GM18873 (cell line): ENCODE data around the gene NUP214.
"Not testable (repeated sequence)": the region's sequence is repeated elsewhere in the genome, so short reads cannot be mapped to it uniquely, and the experiment has no call there.

Experiments
- ATAC-seq: cut with Tn5 transposase; IDR thresholded peaks from one replicate; pipeline ENCODE4 v1.9.1; 2021; ENCODE audit warnings: mild to moderate bottlenecking, moderate library complexity, moderate number of reproducible peaks; ENCODE audit not compliant: unreplicated experiment, low FRiP score

Gene NUP214

GRCh38 chr9:131191032-131191431, 65.6 kb downstream of the NUP214 start:
- not testable (repeated sequence) for ATAC-seq

DNA sequence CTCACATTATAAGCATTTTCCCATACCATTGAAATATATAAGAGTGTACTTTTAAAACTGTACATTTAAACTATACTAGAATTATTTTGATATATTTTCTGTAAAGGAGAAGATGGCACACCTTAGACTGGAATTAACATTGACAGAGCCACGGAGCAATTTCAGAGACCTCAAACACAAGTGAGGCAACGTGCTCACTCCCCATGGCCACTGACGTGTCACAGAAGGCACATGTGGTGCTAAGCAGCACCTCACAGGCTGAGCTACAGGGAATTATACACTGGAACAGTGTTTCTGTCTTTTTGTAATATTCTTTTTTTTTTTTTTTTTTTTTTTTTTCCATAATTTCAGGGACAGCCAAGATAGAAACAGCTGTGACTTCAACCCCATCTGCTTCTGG, 66.5 kb downstream of the NUP214 start:
- no peak for ATAC-seq

- ATAC-seq = no peak
Observed at GRCh38 chr9:131193051-131193450, 67.7 kb downstream of the NUP214 start.

GRCh38 chr9:131194762-131195161, 69.4 kb downstream of the NUP214 start:
- no peak for ATAC-seq

DNA sequence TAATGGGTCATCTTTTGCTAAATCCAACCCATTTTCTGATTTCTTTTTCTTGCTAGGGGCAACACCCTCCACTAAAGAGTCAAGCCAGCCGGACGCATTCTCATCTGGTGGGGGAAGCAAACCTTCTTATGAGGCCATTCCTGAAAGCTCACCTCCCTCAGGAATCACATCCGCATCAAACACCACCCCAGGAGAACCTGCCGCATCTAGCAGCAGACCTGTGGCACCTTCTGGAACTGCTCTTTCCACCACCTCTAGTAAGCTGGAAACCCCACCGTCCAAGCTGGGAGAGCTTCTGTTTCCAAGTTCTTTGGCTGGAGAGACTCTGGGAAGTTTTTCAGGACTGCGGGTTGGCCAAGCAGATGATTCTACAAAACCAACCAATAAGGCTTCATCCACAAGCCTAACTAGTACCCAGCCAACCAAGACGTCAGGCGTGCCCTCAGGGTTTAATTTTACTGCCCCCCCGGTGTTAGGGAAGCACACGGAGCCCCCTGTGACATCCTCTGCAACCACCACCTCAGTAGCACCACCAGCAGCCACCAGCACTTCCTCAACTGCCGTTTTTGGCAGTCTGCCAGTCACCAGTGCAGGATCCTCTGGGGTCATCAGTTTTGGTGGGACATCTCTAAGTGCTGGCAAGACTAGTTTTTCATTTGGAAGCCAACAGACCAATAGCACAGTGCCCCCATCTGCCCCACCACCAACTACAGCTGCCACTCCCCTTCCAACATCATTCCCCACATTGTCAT, 72.0 kb downstream of the NUP214 start:
- no peak for ATAC-seq

- ATAC-seq = no peak
Observed at GRCh38 chr9:131198041-131198715, 72.8 kb downstream of the NUP214 start.

GRCh38 chr9:131201856-131202255, 76.5 kb downstream of the NUP214 start:
- no peak for ATAC-seq

- ATAC-seq = no peak
Observed at GRCh38 chr9:131203431-131204218, 78.2 kb downstream of the NUP214 start.

DNA sequence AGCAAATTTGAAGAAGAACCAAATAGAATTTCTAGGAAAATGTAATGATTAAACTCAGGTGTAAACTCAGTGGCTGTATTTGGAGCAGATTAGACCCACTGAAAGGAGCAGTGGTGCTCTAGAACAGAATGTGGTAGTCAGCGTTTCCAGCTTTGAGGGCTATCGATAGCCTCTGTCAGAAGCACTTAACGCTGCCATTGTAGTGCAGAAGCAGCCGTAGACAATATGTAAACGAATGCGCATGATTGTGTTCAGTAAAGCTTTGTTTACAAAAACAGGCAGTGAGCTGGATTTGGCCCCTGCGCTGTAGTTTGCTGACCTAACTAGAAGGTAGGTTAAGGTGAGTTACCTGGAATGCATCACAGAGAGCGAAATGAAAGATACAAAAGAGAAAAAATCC, 78.9 kb downstream of the NUP214 start:
- ATAC-seq = no peak

DNA sequence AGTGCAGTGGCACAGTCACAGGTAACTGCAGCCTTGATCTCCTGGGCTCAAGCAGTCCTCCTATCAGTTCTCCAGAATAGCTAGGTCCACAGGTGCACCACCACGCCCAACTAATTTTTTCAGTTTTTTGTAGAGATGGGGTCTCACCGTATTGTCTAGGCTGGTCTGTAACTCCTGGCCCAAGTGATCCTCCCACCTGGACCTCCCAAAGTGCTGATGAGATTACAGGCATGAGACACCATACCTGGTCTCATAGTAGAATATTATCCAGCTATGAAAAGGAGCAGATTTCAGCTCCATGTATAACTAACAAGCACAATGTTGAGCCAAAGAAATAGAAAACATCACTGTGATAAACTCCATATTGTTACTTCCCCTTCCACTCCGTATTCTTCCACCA, 81.1 kb downstream of the NUP214 start:
- no peak for ATAC-seq

DNA sequence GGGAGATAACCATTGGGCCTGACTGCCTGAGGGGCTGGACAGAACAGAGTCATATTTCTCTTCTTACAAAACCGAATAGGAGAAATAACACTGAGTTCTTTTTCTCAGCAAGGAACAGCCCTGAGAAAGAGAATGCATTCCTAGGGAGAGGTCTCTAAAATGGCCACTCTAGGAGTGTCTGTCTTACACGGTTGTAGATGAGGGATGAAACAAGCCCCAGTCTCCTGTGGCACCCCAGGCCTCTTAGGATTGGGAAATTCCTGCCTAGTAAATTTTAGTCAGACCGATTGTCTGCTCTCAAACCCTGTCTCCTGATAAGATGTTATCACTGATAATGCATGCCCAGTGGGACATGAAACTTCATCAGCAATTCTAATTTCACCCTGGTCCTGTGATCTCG, 86.5 kb downstream of the NUP214 start:
- not testable (repeated sequence) for ATAC-seq

DNA sequence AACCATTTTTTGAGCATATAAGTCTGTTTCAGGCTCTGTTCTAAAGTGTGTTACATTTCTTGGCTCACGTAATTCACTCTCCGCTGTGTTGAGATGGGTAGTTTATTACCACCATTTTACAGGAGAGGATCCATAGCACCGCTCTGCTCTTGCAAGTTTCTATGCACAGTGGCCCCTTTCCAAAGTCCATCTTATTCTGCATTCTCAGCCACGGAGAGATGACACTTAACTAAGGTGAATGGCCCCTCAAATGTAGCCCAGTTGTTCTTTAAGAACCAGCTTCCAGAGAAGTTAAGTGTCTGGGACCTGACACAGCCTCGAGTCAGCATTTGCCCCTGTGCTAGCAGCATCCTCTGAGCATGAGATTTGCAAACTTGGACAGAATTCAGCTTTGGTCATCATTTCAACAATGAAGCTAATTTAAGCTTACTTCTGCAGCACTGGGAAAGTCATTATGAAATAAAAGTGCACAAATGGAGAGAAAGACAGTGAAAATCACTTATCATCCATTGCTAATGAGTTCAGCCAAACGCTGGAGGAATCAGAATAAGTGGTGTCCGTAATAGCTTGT, 89.0 kb downstream of the NUP214 start:
- ATAC-seq = no peak

DNA sequence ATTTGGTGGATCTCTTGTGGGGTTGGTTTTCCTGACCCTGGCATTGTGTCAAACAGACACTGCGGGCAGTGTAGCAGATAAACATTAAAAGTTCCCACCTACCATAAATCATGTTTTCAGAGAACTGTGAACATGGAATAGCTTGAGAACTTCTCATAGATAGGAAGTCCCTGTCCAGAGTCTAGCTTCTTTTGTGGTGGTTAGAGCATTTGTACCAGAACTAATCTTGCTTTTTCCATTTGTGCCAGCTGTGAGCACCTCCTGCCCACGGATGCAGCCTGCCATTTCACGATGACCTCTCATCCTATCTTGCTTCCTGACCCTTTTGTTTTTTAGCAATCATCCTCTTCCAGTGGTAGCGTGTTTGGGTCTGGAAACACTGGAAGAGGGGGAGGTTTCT, 89.5 kb downstream of the NUP214 start:
- no peak for ATAC-seq

DNA sequence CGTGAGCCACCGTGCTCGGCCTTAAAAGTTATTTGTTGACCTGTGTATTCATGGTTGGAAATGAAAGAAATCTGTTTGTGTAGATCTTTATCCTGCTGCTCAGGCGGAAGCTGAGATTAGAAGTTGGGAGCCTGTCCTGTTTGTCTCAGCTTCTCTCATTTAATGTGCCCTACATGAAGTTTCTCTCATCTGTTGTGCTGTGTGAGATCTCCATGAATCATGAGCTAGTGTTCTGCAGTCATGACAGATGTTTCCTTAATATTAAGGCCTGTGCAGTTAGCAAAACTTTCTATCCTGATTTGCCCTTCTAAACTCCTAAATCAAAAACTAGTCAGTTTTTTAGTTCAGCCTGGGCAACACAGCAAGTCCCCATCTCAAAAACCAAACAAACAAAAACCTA, 91.4 kb downstream of the NUP214 start:
- ATAC-seq = no peak

DNA sequence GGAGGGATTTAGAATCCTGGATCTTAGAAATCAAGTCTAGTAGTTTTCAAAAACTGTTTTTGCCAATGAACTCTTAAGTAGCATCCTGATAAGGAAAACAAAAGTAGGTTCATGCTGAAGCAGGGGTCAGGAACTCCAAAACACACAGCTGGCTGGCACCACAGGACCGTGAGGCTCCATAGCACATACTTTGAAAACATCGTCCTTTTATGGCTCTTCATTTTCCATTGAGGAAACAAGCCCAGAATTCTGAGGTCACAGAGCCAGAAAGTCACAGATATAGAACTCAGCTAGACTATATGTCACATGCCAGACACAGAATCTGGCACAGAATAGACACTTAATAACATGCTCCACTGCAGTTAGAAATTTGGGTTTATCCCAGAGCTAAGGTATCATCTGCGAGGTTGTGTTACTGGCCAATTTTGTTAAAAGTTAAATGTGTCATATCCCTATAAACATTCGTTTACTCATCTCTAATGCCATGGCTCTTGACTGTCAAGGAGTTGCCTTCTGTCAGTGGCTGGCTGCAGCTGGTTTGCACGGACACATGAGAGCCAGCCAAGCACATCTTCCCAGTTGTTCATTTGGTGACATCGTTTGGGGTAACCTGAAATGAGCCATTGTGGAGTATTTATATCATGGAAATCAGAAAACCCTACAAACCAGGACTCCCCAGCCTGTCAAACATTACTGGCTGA, 92.1 kb downstream of the NUP214 start:
- no peak for ATAC-seq

- no peak for ATAC-seq
Observed at GRCh38 chr9:131218370-131218769, 93.0 kb downstream of the NUP214 start.

GRCh38 chr9:131220485-131220884, 95.1 kb downstream of the NUP214 start:
- ATAC-seq = no peak

DNA sequence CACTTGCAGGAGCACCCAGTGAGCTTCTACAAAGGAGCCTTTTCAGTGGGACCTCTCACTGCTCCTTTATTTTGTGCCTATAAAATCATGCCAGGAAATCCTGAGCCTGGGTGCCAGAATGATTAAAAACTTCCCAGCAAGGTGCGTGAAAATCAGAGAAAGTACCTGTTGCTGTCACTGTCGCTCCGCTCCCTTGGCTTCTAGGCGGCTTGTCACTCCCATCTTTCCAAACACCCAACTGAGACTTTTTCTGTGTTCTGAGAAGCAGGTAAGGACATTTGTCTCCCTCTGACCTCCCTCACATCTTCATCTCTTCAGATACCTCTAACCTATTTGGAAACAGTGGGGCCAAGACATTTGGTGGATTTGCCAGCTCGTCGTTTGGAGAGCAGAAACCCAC, 97.1 kb downstream of the NUP214 start:
- no peak for ATAC-seq

DNA sequence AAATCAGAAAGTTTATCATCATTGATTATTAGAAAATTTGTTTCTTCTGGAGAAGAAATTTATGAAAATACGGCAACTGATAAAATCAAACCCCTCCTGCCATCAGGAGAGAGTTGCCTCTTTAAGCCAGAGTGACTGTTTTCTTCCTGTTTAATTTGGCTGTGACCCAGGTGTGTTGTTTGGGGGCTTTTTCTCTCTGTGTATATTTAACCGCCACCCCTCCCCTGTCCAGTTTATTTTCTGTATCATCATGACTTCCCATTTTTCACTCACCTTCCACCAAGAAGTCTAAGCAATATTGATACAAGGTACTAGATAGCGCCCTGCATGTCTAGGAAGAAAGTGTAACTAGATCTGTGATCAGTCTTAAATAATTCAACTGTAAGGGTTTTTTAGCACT, 100.8 kb downstream of the NUP214 start:
- ATAC-seq = no peak
